GM18867 (cell line): ENCODE results near the gene AEN.
A peak's percentile ranks its signal among the peaks of the same experiment; 100 is the strongest.

Source experiments
- ATAC-seq: cut with Tn5 transposase; IDR thresholded peaks from one replicate; pipeline ENCODE4 v1.9.1; 2021; ENCODE audit warnings: mild to moderate bottlenecking, moderate library complexity; ENCODE audit not compliant: unreplicated experiment

Gene AEN

DNA sequence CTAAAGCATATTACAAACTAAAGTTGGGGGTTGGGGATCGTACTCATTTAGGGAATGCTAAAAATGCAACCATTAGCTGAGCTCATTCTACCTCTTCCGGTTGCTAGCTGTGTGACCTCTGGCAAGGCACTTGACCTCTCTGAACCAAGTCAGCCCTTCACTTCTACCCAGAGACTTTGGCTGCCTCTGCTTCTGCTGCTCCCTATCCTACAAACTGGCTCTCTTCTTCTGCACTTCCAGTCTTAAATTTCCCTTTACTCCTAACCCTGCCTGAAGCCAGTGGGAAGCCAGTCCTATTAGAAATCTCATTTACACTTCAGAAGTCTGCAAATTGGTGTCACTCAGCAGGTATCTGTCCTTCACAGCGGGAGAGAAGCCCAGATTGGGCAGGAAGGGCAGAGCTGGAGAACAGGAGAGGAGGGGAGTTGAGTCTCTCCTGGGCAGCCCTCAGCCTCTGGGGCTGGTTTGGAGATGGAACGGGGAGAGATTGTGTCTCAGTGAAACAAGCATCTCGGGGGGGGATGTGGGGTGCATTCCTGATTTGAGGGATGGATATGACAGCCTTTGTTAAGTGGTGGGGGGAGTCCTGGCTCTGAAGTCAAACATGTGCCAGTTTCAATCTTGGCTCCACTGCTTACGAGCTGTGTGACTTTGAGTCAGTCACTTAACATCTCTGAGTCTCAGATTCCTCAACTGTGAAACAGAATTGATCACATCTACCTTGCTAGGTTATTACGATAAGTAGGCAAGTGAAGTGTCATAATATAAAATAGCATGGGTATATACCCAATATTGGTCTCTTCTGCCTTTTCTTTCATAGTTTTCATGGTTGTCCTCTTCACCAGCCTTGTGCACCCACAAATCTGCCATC, 7.8 kb upstream of the AEN start:
- ATAC-seq = no peak

DNA sequence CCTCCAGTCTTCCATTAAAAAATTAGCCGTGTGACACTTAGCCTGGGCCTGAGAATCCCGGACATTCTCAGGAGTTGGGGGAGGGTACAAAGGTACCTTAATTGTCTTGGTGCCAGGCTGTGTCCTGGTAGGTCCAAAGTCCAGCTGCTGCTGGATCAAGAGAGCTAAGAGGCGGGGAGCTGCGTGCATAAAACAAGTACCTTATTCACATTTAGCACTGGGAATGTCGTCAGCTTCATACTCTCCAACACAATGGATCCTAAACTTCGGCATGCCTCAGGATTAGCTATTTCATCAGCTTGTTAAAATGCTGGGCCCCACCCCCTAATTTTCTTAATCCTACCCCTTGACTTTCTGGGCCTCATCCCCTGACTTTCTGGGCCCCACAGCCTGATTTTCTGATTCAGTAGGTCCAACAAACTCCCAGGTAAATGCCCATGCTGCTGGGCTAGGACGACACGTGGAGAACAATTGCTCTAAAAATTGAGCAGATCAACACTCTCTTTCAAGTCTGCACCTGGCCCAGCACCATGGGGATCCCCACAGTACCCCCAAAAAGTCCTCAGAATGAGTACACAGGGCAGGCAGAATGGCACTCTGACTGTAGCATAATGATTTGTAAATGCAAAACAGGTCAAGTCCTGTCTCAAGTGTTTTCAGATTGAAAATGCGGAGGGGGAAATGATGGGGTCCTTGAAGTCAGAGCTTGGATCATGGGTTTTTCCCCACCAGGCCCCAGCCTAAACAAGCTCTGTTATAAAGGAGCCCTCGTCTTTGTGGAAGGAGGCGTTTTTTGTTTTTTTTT, 5.6 kb upstream of the AEN start:
- peak; percentile 68 for ATAC-seq

DNA sequence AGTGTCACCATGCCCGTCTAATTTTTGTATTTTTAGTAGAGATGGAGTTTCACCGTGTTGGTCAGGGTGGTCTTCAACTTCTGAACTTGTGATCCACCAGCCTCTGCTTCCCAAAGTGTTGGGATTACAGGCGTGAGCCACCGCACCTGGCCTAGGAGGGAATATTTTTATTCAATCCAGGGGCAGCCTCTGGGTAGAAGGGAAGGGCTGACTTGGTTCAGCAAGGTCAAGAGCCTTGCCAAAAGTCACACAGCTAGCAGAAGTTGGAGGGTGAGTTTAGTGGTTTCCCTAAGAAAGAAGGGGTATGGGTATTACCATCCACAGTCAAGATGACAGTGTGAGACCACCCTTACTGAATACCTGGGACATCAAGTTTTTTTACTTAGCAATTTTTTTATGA, 4.9 kb upstream of the AEN start:
- no peak for ATAC-seq

DNA sequence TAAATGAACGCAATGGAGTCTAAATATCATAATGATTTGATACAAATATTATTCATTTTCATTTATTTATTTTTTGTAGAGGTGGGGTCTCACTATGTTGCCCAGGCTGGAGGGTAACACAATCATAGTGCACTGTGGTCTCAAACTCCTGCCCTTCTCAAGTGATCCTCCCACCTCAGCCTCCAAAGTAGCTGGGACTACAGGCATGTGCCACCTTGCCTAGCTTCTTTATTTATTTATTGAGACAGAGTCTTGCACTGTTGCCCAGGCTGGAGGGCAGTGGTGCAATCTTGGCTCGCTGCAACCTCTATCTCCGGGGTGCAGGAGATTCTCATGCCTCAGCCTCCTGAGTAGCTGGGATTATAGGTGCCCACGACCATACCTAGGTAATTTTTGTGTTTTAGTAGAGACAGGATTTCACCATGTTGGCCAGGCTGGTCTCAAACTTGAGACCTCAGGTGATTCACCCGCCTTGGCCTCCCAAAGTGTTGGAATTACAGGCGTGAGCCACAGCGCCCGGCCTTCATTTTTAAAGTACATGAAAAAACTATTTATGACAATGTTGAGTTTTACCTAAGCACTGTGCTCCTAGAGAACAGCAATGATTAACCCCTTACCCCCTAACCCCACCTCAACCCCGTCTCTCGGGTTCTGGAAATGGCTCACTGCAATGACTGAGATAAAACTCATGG, 4.0 kb upstream of the AEN start:
- no peak for ATAC-seq

DNA sequence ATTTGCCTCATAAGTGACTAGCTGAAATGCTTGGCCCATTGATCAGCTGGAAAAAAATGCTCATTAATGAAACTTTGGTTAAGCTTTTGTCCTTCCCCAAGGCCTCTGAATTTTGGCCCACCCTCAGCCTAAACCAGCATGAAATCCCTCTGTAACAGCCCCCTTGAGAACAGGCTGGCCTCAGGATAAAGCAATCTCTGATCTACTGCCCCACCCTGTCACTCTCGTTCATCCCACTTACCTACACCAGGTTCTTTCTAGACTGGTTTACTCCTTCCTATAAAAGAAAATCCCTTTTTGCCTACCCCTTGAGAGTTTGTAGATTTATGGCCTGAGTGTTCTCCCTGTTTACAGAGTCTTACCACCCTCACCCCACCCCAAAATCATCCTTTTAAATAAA, 3.4 kb upstream of the AEN start:
- no peak for ATAC-seq

DNA sequence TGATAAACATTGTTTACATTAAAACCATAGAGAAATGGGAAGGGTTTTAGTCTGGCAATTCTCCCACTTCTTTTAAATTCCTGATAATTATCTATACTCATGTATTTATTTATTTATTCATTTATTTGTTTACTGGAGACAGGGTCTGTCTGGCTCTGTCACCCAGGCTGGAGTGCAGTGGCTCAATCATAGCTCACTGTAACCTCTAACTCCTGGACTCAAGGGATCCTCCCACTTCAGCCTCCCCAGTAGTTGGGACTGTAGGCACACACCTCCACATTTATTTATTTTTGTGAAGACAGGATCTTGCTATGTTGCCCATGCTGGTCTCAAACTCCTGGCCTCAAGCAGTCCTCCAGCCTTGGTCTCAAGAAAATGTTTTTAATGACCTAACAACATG, 2.5 kb upstream of the AEN start:
- no peak for ATAC-seq

DNA sequence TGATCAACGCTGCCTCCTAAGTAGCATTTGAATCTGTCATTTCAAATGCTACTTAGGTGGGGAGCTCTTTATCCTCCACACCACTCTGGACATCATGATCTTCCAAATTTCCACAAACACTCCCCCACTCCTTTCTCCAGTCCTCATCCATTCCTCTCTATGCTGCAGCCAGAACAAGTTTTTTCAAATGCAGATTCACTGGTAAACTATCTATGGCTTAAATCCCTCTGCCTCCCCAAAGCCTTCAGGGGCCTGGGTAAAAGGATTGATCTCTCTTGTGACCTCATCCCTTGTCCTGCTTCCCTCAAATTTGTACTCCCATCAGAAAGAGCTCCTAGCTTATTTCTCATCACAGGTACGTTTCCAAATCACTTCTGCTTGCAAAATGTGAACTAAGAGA, 1.3 kb upstream of the AEN start:
- no peak for ATAC-seq

DNA sequence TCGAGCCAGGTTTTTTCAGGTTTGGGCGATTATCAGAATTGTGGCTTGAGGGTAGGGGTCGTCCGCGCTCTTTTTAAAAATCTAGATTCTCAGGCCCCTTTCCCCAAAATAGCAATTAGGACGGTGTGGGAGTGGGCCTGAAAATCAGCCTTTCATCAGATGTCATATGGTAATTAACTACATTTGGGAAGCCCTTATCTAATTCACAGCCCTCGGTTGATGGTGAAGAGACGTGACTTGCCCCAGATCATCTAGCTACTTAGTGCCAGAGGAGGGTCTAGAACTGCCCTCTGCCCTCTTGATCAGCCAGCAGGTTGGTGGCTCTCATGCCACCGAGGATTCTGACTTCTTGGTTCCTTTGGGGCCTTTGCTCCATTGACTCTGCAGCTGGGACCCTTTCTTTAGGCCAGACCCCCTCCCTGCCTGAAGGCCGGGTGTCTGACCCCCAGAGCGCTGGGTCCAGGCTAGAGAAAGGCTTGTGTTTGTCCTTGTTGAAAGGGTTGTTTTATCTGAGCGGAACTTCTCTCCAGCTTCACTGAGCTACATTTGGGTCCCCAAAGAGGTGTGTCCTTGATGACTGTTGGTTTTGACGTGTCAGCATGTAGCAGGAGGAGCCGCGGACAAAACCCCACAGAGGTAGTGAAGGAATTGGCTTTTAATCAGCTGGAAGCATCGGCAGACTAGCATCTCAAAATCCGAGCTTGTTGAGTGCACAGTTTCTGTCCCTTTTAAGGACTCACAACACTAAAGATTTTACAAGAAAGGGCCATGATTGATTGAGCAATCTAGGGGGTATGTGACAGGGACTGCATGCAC, 857 bp downstream of the AEN start:
- peak; percentile 32 for ATAC-seq

DNA sequence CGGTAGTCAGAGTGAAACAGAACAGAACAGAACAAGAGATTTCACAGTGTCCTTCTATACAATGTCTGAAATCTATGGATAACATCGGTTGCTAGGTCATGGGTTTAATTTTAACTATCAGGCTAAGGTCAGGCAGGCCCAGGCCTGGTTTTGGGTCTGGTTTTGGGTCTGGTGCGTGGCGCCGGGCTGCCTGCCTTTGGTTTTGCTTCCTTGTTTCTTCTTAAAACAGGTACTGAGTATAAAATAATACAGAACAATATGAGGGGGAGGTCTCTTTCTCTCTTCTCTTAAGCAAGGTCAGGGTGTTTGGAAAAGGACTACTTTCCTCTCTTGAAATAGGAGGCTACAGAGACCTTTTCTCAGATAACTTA, 1.4 kb downstream of the AEN start:
- no peak for ATAC-seq

DNA sequence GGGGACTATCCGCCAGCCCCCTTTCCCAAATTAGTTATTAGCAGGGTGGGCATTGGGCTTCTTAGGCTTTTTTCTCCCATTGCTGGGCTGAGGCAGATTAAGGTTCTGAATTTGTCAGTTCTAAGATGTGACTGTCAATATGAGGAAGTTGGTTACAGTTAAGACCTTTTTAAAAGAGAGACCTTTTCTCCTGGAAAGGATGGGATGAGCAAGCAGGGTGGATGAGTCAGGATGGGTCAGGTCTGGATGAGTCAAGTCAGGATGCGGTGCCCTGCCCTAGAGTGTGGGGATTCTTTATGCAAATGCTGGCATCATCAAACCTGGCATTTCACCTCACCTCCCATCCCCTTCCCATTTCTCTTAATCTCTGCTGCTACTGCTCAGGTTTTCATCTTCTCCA, 1.9 kb downstream of the AEN start:
- no peak for ATAC-seq

DNA sequence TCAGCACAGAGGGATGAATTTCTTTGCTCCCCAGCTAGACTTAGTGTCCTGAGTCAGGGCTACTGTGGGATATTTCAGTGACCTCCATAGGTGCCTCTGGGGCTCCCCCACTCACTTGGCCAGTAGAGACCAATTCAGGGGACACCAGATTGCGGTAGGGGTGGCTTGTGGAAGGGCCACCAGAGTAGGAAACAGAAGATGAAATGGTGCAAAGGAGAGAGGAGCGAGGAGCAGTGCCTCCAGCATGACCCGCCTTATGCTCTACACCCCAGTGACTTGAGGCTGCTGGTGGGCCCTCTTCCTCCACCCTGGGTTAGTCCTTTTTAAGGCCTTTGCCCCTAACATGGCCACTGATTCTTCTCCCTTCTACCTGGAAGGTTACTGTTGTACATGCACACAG, 2.5 kb downstream of the AEN start:
- ATAC-seq = no peak

DNA sequence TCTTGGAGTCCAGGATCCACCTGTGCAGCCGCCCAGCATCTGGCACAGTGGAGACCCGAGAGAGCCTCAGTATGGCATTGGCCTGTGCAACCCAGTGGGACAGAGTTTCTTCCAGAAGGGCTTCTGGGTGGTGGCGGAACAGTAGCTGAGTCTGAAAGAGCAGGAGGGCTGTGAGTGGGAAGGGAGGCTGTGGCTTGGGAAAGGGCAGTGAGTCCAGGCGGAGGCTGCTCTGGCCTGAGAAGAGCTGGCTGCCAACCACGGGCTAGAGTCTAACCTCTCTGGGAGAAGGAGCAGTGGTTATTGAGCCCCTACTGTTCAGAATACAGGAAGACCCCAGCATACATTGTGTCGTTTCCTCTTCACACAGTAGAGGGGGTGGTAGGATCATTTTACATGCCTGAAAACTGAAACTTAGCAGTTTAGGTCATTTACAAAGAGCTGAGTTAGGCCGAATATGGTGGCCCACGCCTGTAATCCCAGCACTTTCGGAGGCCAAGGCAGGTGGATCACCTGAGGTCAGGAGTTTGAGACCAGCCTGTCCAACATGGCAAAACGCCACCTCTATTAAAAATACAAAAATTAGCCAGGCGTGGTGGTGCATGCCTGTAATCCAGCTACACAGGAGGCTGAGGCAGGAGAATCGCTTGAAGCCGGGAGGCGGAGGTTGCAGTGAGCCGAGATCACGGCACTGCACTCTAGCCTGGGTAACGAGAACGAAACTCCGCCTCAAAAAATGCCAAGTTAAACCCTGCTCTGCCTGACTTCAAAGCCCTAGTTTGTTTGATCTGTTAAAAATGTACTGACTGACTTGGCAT, 3.2 kb downstream of the AEN start:
- peak; percentile 36 for ATAC-seq

DNA sequence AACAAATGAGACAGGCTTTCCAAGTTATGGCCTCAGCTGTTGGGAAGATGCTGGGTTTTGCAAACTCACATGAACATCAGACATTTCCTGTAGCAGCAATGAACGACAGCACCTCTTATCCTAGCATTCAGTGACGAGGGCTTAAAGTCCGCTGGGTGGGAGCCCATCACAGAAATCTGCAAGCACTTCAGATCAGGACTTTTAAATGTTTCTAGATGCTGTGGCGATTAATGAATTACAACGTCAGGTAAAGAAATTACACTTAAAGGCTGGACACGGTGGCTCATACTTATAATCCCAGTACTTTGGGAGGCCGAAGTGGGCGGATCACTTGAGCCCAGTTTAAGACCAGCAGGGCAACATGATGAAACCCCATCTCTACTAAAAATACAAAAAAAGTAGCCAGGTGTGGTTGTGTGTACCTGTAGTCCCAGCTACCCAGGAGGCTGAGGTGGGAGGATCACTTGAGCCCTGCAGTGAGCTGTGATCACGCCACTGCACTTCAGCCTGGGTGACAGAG, 3.9 kb downstream of the AEN start:
- ATAC-seq = no peak

DNA sequence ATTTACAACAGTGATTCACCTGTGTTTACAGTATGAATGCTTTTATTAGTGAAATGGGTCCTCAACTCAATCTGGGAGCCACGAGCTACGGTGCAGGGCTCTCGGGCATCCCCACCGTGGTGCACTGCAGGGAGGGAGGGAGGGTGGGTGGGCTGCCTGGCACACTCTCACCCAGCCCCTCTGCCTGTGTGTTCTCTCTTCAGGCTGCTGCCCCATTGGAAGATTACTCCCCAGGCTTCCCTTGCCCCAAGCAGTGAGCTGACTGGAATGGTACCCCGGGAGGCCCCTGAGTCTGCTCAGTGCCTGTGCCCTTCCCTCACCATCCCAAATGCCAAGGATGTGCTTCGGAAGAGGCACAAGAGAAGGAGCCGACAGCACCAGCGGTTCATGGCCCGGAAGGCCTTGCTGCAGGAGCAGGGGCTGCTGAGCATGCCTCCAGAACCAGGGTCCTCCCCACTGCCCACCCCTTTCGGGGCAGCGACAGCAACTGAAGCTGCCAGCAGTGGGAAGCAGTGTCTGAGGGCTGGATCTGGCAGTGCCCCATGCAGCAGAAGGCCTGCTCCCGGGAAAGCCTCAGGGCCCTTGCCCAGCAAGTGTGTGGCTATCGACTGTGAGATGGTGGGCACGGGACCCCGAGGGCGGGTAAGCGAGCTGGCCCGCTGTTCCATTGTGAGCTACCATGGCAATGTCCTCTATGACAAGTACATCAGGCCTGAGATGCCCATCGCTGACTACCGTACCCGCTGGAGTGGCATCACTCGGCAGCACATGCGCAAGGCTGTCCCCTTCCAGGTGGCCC, 5.0 kb downstream of the AEN start:
- ATAC-seq = no peak

DNA sequence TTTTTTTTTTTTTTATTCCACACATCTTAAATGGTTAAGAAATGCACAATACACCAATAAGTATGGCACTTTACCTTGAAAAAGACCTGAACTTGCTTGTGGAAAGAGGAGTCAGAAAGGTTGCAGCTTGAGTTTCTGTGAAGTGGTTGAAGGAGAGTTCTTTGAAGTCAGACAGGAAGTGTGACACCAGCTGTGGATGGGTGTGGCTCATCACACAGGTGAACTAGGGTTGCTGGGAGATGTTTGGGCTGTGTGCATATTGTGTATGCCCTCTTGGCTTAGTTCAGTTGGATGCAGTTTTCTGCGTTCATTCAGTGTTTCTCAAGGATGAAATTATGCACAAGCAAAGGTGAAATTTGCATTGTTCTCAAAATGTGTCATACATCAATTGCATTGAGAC, 6.3 kb downstream of the AEN start:
- no peak for ATAC-seq

DNA sequence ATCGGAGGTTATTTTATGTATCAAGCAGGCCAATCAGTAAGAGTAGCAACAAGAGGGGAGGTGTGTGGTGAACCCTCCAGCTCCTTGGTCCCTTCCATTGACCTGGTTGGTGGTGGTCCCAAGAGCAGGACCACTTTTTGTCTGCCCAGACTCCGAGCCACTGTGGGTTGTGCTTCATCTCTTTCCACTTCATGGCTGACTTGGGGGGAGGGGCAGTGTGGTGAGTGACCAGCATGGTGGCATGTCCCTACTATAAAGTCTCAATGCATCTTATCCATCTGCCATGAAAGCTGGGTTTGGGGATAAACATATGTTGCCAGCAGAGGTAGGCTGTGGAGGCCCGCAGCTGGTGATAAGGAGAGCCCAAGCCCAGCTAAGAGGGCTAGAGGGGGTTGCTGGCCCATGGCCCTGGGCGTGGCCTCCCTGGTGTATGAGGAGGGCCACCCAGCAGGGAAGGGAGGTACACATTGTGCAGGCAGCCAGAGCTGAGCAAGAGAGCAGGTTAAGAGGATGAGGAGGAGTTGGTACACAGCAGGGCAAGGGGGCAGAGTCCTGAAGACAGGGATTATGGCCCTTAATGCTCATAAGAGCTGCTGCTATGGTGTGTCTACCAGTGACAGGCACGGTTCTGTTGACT, 7.0 kb downstream of the AEN start:
- no peak for ATAC-seq

DNA sequence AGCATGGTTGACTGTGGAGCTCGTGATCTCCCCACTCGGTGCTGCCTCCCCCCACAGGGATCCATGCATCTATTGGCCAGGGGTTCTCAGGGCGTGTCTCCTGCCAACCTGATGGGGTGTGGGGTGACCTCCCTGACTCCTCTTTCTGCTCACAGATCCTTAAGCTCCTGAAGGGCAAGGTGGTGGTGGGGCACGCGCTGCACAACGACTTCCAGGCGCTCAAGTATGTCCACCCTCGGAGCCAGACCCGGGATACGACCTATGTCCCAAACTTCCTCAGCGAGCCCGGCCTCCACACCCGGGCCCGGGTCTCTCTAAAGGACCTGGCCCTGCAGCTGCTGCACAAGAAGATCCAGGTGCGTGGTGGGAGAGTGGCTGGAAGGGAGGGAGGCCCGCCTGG, 7.9 kb downstream of the AEN start:
- ATAC-seq = no peak

DNA sequence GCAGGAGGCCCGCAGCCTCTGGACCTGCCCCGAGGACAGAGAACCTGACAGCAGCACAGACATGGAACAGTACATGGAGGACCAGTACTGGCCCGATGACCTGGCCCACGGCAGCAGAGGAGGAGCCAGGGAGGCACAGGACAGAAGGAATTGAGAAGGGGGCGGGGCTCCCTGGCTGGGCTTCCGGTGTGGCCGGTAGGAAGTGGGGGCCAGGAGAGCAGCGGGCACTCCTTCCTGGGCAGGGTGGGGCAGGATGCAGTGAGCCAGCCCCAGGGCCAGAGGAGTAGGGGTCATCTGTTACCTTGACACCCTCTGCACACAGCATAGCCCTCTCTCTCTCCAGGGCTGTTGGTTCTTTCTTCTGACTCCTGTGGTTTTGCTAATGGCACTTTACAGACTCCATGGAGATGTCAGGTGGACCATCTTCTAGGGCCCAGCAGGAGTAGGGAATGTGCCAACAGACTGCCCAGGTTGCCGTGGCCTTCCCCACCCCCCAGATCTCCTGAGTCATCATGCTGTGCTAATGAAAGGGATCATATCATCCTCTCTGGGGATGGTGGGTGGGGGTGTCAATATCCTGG, 9.1 kb downstream of the AEN start:
- ATAC-seq = no peak
